ENCODE results near the gene TSSK2. TPM values are rescaled to one million over a fixed set of nuclear protein-coding genes. Genes with fewer than 3 reads are reported as not detected.
"Not testable (repeated sequence)": the region's sequence is repeated elsewhere in the genome, so short reads cannot be mapped to it uniquely, and the experiment has no call there.

TSSK2 gene
- polyA plus RNA-seq (2011; rRNA removed) (not detected in 2 replicates), polyA minus RNA-seq (2011; rRNA and poly(A)+ RNA removed) (not detected in 2 replicates)

GRCh38 chr22:19130959-19131684 lies at the start of gene TSSK2:
TSS of gene TSSK2 (plus strand) at chr22:19131308. CDS start at chr22:19131400, 92 bp downstream.
- ChIA-PET CTCF (no interaction called here), POLR2A (no interaction called here)
- TF ChIP-seq CTCF (IDR thresholded peaks at IDR 0.05; ENCODE audit: low read depth, low read length) = no peak
- H3K27me3 ChIP-seq (ENCODE audit: control insufficient read depth, insufficient read depth, low read length) = no peaks in the 10 kb centered on the region
- DNase-seq (ENCODE audit: low read depth, low spot score) = no peak
- H3K9me3 ChIP-seq (ENCODE audit: control insufficient read depth, insufficient read depth, low read length) = no peaks in the 10 kb centered on the region; the same call in 1 of the 2 replicates
- H3K4me3 ChIP-seq (ENCODE audit: low read depth, low read length) = no peak within 1 kb of the TSS
- no peak within 1 kb of the TSS for H3K27ac ChIP-seq (ENCODE audit: low read depth, low read length)

- Histone ChIP-seq H3K27me3 (ENCODE audit: control insufficient read depth, insufficient read depth, low read length) (no peaks in the 10 kb centered on the region), H3K27ac (ENCODE audit: low read depth, low read length) (no peak overlapping the region), H3K9me3 (ENCODE audit: control insufficient read depth, insufficient read depth, low read length) (no peaks in the 10 kb centered on the region), H3K4me3 (ENCODE audit: low read depth, low read length) (no peak overlapping the region)
- TF ChIP-seq CTCF (IDR thresholded peaks at IDR 0.05; ENCODE audit: low read depth, low read length) = no peak
- no peak for DNase-seq (ENCODE audit: low read depth, low spot score)
- ChIA-PET POLR2A (no interaction called here), CTCF (no interaction called here)
These were observed 49.8 kb upstream of the TSSK2 start for GRCh38 chr22:19081351-19081750.

DNA sequence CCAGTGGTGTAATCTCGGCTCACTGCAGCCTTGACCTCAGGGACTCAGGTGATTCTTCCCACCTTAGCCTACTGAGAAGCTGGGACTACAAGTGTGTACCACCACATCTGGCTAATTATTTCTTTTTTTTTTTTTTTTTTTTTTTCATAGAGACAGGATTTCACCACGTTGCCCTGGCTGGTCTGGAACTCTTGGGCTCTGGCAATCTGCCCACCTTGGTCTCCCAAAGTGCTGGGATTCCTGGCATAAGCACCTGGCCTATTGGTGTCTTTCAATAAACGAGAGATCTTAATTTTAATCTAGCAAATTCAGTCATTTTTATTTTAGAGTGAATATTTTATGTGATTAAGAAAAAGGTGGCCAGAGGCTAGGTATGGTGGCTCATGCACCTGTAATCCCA lies 49.0 kb upstream of the TSSK2 start:
- H3K27me3 ChIP-seq (ENCODE audit: control insufficient read depth, insufficient read depth, low read length) = no peaks in the 10 kb centered on the region
- ChIA-PET CTCF (no interaction called here), POLR2A (no interaction called here)
- no peak for DNase-seq (ENCODE audit: low read depth, low spot score)
- no peaks in the 10 kb centered on the region for H3K9me3 ChIP-seq (ENCODE audit: control insufficient read depth, insufficient read depth, low read length)
- TF ChIP-seq CTCF (IDR thresholded peaks at IDR 0.05; ENCODE audit: low read depth, low read length) = no peak
- H3K27ac ChIP-seq (ENCODE audit: low read depth, low read length) = no peak overlapping the region
- H3K4me3 ChIP-seq (ENCODE audit: low read depth, low read length) = no peak overlapping the region

DNA sequence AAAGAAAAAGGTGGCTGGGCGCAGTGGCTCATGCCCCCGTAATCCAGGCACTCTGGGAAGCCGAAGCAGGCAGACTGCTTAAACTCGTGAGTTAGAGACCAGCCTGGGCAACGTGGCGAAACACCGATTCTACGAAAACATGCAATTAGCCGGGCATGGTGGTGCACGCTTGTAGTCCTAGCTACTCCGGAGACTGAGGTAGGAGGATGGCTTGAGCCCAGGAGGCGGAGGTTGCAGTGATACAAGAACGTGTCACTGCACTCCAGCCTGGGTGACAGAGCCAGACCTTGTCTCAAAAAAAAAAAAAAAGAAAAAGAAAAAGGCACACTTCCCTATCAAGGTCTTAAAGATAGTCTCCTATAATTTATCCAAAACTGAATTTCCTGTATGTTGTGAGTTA lies 48.3 kb upstream of the TSSK2 start:
- H3K4me3 ChIP-seq (ENCODE audit: low read depth, low read length) = no peak overlapping the region
- DNase-seq (ENCODE audit: low read depth, low spot score) = no peak
- H3K9me3 ChIP-seq (ENCODE audit: control insufficient read depth, insufficient read depth, low read length) = no peaks in the 10 kb centered on the region
- no peak overlapping the region for H3K27ac ChIP-seq (ENCODE audit: low read depth, low read length)
- no peak for TF ChIP-seq CTCF (IDR thresholded peaks at IDR 0.05; ENCODE audit: low read depth, low read length)
- no peaks in the 10 kb centered on the region for H3K27me3 ChIP-seq (ENCODE audit: control insufficient read depth, insufficient read depth, low read length)
- ChIA-PET POLR2A (no interaction called here), CTCF (no interaction called here)

- DNase-seq (ENCODE audit: low read depth, low spot score); H3K9me3 ChIP-seq (ENCODE audit: control insufficient read depth, insufficient read depth, low read length); H3K27me3 ChIP-seq (ENCODE audit: control insufficient read depth, insufficient read depth, low read length); H3K4me3 ChIP-seq (ENCODE audit: low read depth, low read length); H3K27ac ChIP-seq (ENCODE audit: low read depth, low read length); POLR2A ChIA-PET: not testable (repeated sequence)
- CTCF ChIA-PET = interaction anchor here (0.8 to 0.9 kb wide), 2 partner anchors 13 to 98 kb away, joined by 3 to 7 read pairs; no protein-coding TSS in a partner anchor
These were observed 47.0 kb upstream of the TSSK2 start for GRCh38 chr22:19084126-19084525.

GRCh38 chr22:19084586-19084985 lies 46.5 kb upstream of the TSSK2 start:
- ChIA-PET CTCF (interaction anchor here (0.8 to 1.6 kb wide), 3 partner anchors 12 to 98 kb away, joined by 3 to 7 read pairs (median 5); no protein-coding TSS in a partner anchor), POLR2A (interaction anchor here (1.1 kb wide), 1 partner anchor 37 kb away, joined by 5 read pairs; the partner anchor contains the start of gene DGCR2)
- DNase-seq (ENCODE audit: low read depth, low spot score); H3K27me3 ChIP-seq (ENCODE audit: control insufficient read depth, insufficient read depth, low read length); H3K27ac ChIP-seq (ENCODE audit: low read depth, low read length); H3K9me3 ChIP-seq (ENCODE audit: control insufficient read depth, insufficient read depth, low read length); H3K4me3 ChIP-seq (ENCODE audit: low read depth, low read length): not testable (repeated sequence)

All from AG04450 (cell line).